Liver (tissue), 3 donors: Measurements from ENCODE around the gene TMCC2.

Experiments used
- CTCF ChIP-seq: fragments of 150-350 bp; IDR thresholded peaks from 2 replicates; pipeline ENCODE4 v1.5.1; 2017; ENCODE audit warnings: improper control_type of control experiment, low read depth, low read length; ENCODE audit not compliant: missing input control
- MAX ChIP-seq: IDR thresholded peaks from 2 replicates; pipeline ENCODE4 v1.6.1; 2016; ENCODE audit warnings: antibody characterized with exemption
- REST ChIP-seq: IDR thresholded peaks from 2 replicates; pipeline ENCODE4 v1.6.1; 2016; ENCODE audit warnings: antibody characterized with exemption, mild to moderate bottlenecking
- TAF1 ChIP-seq: conservative IDR thresholded peaks from 2 replicates; pipeline ENCODE4 v1.6.1; 2016; ENCODE audit warnings: antibody characterized with exemption, mild to moderate bottlenecking
- YY1 ChIP-seq: IDR thresholded peaks from 2 replicates; pipeline ENCODE4 v1.6.1; 2016; ENCODE audit warnings: antibody characterized with exemption, mild to moderate bottlenecking
- donor health status: healthy.
- donor health status: healthy.

GRCh38 chr1:205227584-205228013 is at the start of gene TMCC2:
- no peak for TF ChIP-seq TAF1
- TF ChIP-seq REST = no peak
- TF ChIP-seq CTCF = no peak
- TF ChIP-seq MAX = no peak
- no peak for TF ChIP-seq YY1
